ENCODE measurements around the gene SHE.

The SHE gene

DNA sequence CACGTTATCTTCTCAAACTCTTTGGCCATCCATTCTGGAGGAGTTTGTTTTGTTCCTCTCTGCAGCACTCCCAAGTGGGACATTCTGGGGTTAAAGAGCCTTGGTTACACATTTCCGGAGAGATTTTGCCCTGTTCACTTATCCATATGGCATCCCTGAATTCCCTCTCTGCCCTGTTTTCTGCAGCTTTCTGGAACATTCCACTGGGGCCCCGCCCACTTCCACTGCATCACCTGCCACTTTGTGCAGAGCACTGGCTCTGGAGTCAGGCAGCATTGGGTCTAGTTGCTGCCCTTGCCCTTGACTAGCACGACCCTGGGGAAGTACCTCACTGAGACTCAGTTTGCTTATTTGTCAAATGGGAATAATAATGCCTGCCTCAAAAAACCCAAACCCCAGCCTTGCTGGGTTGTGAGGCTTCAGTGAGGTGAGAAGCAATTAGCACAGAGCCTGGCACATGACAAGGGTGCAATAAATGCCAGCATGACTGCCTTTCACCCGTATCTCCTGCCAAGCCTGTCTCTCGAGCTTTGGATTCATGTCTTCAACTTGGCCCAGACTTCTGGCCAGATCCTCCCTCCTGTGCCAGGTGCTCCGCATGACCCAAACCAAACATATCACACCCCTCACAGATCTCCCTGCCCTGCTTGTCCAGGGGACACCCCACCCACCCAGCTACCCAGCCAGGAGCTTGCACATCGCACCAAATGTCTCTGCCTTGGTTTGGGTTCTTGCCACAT, 58.8 kb downstream of the SHE start:
- Histone ChIP-seq H3K36me3 (ENCODE audit: insufficient read depth, low read length) (no peaks in the 10 kb centered on the region), H3K79me2 (ENCODE audit: insufficient read depth, low read length) (no peaks in the 10 kb centered on the region), H3K4me3 (ENCODE audit: low read depth in 1 of 2, low read length in 2 of 2) (no peak overlapping the region), H3K4me1 (ENCODE audit: insufficient read depth, low read length) (no peaks in the 10 kb centered on the region), H3K9ac (ENCODE audit: low read depth, low read length) (no peak overlapping the region), H2AFZ (ENCODE audit: low read depth, low read length) (no peak overlapping the region), H3K27me3 (ENCODE audit: insufficient read depth, low read length, poor library complexity) (peaks cover 10% of the 10 kb centered on the region), H3K4me2 (ENCODE audit: insufficient read depth, low read length) (no peak overlapping the region), H3K27ac (ENCODE audit: low read length) (no peak overlapping the region), H3K9me3 (ENCODE audit: insufficient read depth, low read length, severe bottlenecking) (no peaks in the 10 kb centered on the region), H4K20me1 (ENCODE audit: insufficient read depth, low read length) (no peaks in the 10 kb centered on the region)
- ATAC-seq (ENCODE audit: insufficient read depth, low read depth) (no peak), DNase-seq (no peak)
- TF ChIP-seq, protein P1, sequence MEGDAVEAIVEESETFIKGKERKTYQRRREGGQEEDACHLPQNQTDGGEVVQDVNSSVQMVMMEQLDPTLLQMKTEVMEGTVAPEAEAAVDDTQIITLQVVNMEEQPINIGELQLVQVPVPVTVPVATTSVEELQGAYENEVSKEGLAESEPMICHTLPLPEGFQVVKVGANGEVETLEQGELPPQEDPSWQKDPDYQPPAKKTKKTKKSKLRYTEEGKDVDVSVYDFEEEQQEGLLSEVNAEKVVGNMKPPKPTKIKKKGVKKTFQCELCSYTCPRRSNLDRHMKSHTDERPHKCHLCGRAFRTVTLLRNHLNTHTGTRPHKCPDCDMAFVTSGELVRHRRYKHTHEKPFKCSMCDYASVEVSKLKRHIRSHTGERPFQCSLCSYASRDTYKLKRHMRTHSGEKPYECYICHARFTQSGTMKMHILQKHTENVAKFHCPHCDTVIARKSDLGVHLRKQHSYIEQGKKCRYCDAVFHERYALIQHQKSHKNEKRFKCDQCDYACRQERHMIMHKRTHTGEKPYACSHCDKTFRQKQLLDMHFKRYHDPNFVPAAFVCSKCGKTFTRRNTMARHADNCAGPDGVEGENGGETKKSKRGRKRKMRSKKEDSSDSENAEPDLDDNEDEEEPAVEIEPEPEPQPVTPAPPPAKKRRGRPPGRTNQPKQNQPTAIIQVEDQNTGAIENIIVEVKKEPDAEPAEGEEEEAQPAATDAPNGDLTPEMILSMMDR (IDR thresholded peaks at IDR 0.05; ENCODE audit: borderline replicate concordance, extremely low read depth, low read length, poor library complexity, severe bottlenecking): no peak
- TF ChIP-seq EZH2 (IDR thresholded peaks at IDR 0.05; ENCODE audit: borderline replicate concordance, low read depth, low read length, severe bottlenecking): no peak

DNA sequence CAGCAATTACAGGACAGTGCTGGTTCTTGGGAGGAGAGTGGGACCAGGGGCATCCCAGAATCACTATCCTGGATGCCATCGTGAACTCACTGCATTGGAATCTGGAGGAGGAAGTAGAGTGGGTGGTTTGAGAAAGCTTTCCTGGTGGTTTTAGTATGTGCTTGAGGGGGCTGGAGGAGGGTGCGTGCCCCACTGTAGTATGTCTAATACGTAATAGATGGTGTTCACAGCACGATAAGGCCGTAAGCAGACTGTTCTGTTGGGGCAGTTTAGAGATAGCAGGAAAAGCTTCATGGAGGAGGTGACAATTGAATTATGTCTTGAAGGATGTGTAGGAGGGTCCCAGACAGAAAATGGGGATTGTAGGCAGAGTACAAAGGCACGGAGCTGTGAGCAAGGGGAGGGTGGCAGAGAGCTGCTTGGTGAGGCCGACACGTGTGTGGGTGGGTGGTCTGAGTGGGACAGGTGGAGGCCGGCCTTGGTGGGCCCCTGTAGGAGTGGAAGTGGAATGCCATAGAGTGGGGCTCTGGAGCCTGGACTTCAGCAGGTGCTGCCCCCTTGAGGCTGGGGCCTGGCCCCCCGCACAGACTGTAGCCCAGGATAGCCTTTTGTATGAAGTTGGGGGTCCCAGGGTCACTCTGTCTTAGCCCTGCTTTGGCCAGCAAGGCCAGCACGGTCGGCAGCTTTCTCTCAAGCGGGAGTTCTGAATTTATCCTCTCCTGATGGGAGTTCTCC, 60.0 kb downstream of the SHE start:
- no peaks in the 10 kb centered on the region for H3K79me2 ChIP-seq (ENCODE audit: insufficient read depth, low read length)
- H3K4me2 ChIP-seq (ENCODE audit: insufficient read depth, low read length): no peak overlapping the region
- H3K27me3 ChIP-seq (ENCODE audit: insufficient read depth, low read length, poor library complexity): peaks cover 10% of the 10 kb centered on the region
- ATAC-seq (ENCODE audit: insufficient read depth, low read depth): no peak
- H3K4me1 ChIP-seq (ENCODE audit: insufficient read depth, low read length): no peaks in the 10 kb centered on the region
- no peaks in the 10 kb centered on the region for H3K9me3 ChIP-seq (ENCODE audit: insufficient read depth, low read length, severe bottlenecking)
- H3K36me3 ChIP-seq (ENCODE audit: insufficient read depth, low read length): no peaks in the 10 kb centered on the region
- H3K9ac ChIP-seq (ENCODE audit: low read depth, low read length): no peak overlapping the region
- H4K20me1 ChIP-seq (ENCODE audit: insufficient read depth, low read length): no peaks in the 10 kb centered on the region
- no peak for TF ChIP-seq EZH2 (IDR thresholded peaks at IDR 0.05; ENCODE audit: borderline replicate concordance, low read depth, low read length, severe bottlenecking)
- TF ChIP-seq, protein P1 (IDR thresholded peaks at IDR 0.05; ENCODE audit: borderline replicate concordance, extremely low read depth, low read length, poor library complexity, severe bottlenecking): peak; percentile 53
- H2AFZ ChIP-seq (ENCODE audit: low read depth, low read length): no peak overlapping the region
- H3K27ac ChIP-seq (ENCODE audit: low read length): no peak overlapping the region
- no peak for DNase-seq
- H3K4me3 ChIP-seq (ENCODE audit: low read depth in 1 of 2, low read length in 2 of 2): no peak overlapping the region

DNA sequence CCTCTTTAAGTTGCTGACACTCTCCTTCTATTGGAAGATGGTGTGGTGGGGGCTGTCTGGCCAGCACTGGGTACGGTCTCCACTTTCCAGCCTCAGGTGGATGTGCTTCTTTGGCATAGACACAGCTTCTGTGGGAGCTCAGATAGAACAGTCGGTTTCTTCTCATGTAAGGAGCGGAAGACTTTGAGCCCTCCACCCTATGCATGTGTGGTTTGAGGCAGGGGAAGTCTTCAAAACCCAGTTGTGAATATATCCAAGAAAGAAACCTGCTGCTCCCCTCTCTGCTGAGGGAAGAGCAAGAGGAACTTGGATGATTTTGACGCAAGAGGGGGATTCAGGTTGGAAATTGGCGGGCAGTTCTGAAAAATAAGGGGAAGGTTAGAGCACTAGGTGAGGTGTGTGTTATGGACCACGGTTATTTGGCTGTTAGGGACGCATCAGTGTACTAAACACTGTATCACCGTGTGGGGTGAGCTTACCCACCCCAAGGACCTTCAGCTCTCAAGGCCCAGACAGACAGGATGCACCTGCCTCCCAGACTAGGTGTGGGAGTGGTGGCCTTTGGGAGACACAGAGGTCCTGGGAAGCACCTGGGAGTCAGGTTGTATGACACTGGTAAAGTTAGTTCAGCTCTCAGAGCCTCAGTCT, 60.8 kb downstream of the SHE start:
- Histone ChIP-seq H3K4me1 (ENCODE audit: insufficient read depth, low read length) (no peaks in the 10 kb centered on the region), H3K27ac (ENCODE audit: low read length) (no peak overlapping the region), H3K9me3 (ENCODE audit: insufficient read depth, low read length, severe bottlenecking) (no peaks in the 10 kb centered on the region), H3K79me2 (ENCODE audit: insufficient read depth, low read length) (no peaks in the 10 kb centered on the region), H3K27me3 (ENCODE audit: insufficient read depth, low read length, poor library complexity) (peaks cover 10% of the 10 kb centered on the region), H4K20me1 (ENCODE audit: insufficient read depth, low read length) (no peaks in the 10 kb centered on the region), H3K9ac (ENCODE audit: low read depth, low read length) (no peak overlapping the region), H2AFZ (ENCODE audit: low read depth, low read length) (no peak overlapping the region), H3K4me2 (ENCODE audit: insufficient read depth, low read length) (no peak overlapping the region), H3K4me3 (ENCODE audit: low read depth in 1 of 2, low read length in 2 of 2) (no peak overlapping the region), H3K36me3 (ENCODE audit: insufficient read depth, low read length) (no peaks in the 10 kb centered on the region)
- ATAC-seq (ENCODE audit: insufficient read depth, low read depth) (no peak), DNase-seq (no peak)
- no peak for TF ChIP-seq EZH2 (IDR thresholded peaks at IDR 0.05; ENCODE audit: borderline replicate concordance, low read depth, low read length, severe bottlenecking)
- TF ChIP-seq, protein P1 (IDR thresholded peaks at IDR 0.05; ENCODE audit: borderline replicate concordance, extremely low read depth, low read length, poor library complexity, severe bottlenecking): no peak
